ENCODE results near the gene ASAP3.

The ASAP3 gene

DNA sequence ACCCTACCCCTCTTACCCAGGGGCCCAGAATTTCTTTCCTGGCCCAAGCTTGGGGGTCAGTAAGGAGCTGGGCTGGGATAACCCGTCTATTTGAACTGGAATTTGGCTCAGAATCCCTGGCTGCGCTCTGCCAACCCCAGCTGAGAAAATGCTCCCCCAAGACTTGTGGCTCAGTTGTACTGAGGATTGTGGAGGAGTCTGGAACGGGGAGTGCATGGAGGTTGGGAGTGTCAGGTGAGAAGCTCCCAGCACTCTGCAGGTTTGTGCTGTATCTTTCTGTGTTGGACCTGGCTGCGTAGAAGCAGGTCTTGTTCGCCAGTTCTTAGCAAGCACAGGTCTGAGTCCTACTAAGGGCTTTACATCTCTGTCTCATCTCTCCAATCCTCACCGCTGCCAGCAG lies 61.0 kb downstream of the ASAP3 start:
- no peak for DNase-seq (ENCODE audit: low read depth)

DNA sequence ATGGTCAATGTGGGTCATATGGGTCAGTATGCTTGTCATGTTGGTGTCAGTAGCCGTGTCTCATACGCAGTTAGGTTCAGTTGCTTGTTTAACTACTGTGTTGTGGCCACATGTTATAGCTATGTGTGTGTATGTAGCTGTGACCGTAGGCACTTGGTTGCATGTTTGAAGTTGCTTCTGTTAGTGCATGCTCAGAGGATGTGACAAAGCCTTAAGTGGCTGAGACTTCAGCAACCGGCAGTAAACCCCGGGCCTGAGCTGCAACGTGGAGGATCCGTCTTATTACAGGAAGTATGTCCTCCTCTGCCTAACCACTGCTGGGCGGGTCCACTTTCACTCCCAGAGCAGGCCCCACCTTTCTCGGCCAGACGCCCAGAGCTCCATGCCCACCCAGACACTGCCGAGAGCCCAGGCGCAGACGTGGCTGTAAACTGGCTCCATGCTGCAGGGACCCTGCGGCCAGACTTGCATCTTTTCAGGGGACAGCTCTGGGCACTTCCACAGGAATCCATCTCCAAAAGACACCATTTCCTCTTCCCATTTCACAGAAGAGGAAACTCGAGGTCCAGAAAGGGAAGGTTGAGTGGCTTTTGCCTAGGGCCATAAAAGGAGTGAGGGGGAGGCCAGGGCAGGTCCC lies 61.6 kb downstream of the ASAP3 start:
- no peak for DNase-seq (ENCODE audit: low read depth)

DNA sequence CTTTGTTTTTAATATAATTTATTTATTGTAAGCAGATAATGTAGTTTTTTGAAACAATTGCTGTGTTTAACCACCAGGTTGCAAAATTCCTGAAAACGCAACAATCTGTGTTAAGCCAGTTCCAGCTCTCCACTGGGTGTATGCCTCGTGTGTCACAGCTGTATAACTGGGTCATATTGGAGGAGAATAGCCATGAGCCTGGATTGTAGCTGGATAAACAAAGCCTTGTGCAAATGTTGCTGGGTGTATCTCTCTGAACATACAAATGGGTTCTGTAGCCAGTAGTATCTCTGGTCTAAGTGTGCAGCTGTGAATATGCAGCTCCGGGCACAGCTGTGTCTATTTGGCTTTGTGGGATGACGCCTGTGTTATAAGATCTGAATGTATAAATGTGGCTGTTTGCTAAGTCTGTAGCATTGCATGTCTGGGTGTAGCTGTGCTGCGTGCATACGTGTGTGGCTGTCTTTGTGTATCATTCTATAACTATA lies 62.2 kb downstream of the ASAP3 start:
- DNase-seq (ENCODE audit: low read depth) = no peak

DNA sequence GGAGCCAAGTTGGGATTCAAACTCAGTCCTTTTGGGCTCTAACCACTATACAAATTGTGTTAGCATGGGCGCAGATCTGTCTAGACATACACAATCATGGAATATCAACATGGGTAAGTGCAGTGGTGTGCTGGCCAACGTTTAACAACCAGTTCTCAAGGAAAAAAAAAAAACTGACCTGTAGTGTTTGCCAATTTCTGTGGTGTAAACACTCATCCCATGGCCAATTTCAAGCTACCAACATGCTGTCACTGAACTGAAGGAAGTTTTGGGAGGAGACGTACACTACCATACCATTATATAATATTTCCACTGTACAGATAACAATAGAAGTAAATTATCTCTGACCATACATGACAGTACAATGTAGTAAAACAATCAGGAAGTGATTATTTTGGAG lies 62.6 kb downstream of the ASAP3 start:
- no peak for DNase-seq (ENCODE audit: low read depth)

DNA sequence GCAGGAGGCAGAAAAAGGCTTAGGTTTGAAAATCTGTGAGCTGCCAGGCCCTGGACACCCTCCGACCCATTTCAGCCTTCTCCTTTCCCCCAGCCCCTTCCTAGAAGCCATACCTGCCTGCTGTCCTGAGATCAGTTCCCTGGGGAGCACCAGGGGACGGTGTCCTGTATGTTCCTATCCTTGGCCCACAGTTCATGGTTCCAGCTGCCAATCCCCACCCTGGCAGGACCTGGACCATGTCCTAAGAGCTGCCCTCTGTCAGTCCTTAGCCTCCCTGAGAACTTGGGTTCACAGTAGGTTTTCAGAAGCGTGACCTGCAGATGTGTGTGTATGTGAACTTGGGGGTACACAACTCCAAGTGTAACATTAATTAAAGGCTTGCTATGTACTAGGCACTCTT lies 63.2 kb downstream of the ASAP3 start:
- no peak for DNase-seq (ENCODE audit: low read depth)

DNA sequence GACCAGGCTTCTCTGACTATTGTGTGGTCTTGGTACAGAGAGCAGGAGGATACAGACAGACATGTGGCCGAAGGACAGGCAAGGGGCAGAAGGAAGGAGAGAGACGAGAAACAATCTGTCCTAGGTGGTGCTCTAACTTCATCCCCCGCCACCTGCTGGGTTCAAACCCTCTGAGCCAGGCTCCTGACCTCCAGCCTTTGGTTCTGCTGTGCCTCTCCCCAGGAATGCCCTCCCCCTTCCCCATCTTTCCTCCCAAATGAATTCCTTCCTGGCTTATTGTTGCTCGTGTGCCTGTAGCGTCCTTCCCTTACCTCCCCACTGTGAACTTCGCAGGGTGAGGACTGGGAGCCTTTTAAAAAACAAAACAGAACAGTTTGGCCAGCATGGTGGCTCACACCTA lies 64.8 kb downstream of the ASAP3 start:
- no peak for DNase-seq (ENCODE audit: low read depth)

DNA sequence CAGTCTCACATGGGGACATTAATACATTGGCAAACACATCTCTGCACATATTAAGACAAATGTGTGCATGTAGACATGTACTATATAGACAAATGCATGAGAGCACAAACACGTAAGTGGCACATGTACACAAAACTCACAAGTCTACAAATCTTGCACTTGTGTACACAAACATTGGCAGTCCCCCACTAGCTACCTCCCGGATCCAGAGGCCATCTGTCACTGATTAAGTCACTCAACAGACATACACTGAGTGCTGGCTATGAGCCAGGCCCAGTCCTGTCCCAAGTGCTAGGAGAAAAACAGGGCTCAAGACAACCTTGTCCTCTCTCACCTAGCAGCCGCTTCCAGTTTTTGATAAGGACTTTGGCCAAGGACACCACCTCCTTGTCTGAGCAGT lies 66.4 kb downstream of the ASAP3 start:
- no peak for DNase-seq (ENCODE audit: low read depth)

DNA sequence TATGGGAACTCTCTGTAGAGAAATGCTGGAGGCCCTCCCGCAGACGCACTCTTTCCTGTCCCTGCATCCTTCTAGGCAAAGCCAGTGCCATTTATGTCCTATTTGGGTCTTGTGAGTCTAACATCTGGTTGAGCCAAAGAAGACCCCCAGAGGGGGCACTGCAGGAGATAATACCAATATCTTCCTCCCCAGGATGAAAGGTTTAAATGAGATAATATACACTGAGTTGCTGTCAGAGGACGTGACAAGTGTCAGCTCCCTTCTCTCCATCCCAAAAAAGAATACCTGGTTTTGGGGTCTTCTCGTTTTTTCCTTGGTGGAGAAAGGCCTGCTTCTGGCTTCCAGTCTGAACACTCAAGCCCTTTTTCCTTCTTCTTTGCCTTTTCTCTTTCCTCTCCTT lies 67.0 kb downstream of the ASAP3 start:
- no peak for DNase-seq (ENCODE audit: low read depth)

DNA sequence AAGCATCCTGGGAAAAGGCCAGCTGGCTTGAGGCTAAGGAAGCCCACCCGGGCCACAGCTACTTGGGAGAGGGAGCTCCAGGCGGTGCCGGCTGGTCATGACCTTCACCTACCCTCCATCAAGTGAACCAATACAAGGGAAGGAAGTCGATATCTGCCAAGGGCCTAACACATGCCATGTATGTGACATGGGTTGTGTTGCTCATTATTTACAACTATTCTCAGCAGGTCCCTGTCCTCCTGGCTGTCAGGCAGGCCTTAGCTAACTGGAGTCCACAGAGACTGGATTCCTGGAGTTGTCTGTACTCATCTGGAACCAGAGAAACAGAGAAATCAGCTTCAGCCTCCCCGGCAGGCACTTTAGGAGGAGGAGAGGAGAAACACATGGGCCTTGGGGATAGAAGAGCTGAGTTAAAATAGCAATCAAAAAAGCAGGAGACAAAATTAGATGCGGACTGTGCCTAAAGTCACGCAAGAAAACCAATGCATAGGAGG lies 75.1 kb downstream of the ASAP3 start:
- DNase-seq (ENCODE audit: low read depth) = no peak

DNA sequence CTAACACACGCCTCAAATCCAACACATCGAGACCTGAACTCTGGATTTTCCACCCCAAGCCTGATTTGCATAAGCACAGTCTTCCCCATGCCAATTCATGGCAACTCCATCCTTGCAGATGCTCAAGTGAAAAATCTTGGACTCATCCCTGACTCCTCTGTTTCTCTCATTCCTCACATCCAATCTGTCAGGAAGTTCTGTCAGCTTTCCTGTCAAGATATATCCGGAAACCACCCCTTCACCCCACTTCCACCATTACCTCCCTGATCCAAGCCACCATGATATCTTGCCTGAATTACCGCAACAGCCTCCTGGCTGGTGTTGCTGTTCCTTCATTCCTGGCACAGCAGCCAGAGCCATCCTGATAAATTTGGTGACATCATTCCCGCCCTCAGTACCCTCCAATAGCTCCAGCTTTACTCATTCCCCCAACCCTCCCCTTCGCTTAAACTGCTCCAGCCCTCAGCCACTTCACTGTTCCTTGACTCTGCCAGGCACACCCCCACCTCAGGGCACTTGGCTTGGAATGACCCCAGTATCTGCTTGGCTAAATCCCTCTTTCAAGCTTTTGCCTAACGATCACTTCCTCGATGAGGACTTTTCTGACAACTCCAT lies 76.9 kb downstream of the ASAP3 start:
- no peak for DNase-seq (ENCODE audit: low read depth)

DNA sequence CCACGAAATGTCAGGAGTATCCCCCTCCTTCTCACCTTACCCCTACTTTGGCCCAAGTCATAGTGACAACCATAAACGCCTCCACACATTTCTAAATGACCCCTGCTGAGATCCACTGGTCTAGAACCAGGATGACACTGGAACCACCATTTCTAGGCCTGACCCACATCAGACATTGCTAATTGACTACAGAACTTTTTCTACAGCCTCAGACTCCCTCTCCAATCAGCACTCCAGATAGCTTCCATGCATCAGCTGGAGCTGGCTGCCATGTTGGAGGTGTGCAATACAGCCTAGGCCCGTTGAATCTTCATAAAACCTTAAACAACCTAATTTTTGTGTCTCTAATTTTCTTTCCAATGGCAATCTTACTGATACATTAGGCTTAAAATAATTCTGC lies 78.0 kb downstream of the ASAP3 start:
- DNase-seq (ENCODE audit: low read depth) = no peak

DNA sequence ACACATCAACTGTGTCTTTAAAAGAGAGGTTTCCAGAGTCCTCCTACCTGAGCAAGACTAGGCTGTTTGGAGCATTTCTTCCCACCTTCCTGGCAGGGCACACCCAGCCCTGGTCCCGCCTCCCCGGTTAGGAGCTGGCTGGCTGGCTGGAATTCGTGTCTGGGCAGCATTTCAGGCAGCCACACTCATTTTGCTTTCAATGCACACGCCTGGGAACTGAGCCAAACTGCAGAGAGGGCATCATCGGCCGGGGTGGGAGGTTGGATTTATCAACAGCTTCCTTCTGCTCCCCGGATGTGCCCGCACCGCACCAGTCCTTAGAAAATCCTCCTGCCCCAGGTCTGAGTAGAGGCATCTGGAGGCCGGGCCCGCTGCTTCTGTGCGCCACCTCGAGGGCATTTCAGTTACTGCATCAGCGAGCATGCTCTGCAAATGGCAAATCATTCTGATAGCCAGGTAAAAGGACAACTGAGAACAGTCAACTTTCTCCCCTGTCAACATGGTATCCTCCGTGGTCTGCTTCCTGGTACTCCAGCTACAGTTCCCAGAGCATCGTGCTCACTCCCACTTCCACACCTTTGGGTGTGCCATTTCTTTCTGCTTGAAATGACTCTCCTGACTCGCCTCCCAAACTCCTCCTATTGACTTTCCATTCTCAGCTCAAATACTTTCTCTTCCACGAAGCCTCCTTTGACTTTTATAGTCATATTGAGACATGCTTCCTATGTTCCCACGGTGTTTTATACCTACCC lies 80.1 kb downstream of the ASAP3 start:
- DNase-seq (ENCODE audit: low read depth) = peak; percentile 77

DNA sequence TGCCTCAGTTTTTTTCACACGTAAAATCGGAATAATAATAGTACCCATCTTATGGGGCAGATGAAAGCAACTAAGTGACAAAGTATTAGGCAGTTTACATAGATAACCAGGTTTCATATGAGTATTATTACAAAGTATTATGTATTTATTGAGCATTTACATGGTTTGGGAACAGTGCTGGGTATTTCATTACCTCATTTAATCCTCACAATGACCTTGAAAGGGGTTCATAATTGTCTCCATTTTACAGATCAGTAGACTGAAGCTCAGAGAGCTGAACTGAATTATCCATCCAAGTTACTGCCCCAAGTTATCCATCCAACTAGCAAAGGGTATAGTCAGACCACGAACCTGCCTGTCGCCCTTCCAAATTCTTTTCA lies 80.6 kb downstream of the ASAP3 start:
- no peak for DNase-seq (ENCODE audit: low read depth)

DNA sequence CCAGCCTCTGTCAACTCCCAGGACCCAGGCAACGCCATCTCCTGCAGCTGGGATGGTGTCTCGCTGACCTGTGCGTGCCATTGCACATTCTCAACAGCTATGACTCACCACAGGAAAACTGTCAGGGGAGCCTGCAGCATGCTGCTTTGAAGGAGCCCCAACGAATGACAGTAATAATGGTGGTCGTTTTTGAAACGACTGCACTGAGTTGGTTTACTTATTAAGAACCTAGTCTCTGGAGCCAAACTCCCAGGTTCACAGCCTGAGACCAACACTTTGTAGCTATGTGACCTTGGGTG lies 81.0 kb downstream of the ASAP3 start:
- no peak for DNase-seq (ENCODE audit: low read depth)

DNA sequence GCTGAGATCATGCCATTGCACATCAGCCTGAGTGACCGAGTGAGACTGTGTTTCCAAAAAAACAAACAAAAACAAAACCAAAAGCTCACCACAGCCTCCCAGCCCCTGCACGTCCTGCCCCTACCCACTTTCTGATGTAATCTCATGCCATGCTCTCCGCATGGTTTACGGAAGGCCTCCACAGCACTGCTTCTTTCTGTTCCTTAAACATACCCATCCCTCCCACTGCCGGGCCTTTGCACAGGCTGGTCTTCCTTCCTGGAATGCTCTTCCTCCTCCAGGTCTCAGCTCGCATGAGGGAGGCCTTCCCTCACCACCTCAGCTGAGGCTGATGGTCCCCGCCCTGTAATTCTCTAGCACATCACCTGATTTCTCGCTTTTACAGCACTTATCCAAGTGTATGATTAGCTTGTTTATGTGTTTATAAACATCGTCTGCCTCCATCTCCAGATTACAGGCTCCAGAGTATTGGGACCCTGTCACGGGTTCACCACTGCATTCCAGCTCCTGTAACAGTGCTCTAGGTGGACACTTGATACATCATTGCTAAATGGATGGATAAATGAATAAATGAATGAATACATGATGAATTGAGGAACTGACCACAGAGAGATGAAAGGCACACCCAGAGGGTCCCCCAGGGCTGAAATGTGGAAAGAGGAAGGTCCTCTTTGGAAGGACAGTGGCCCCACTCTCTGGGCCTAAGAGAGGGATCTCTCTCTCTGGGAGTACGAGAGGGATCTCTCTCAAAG lies 81.5 kb downstream of the ASAP3 start:
- DNase-seq (ENCODE audit: low read depth) = no peak

DNA sequence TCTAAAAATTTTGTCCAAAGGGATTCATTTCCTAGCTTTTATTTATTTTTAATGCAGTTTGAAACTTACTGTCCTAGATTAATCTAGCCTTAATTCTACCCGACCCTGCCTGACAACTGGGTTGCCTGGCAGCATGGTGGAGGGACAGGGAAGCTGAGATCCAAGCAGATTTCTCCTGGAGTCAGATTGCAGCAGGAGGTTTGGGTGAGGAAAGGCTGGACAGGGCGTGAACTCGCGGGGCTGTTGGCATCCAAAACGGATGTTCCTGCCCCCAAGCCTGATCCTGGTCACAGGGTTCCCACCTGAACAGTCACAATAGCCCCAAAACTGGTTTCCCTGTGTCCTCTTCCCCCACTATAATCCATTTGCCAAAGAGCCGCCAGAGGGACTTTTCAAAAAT lies 82.7 kb downstream of the ASAP3 start:
- DNase-seq (ENCODE audit: low read depth) = no peak

DNA sequence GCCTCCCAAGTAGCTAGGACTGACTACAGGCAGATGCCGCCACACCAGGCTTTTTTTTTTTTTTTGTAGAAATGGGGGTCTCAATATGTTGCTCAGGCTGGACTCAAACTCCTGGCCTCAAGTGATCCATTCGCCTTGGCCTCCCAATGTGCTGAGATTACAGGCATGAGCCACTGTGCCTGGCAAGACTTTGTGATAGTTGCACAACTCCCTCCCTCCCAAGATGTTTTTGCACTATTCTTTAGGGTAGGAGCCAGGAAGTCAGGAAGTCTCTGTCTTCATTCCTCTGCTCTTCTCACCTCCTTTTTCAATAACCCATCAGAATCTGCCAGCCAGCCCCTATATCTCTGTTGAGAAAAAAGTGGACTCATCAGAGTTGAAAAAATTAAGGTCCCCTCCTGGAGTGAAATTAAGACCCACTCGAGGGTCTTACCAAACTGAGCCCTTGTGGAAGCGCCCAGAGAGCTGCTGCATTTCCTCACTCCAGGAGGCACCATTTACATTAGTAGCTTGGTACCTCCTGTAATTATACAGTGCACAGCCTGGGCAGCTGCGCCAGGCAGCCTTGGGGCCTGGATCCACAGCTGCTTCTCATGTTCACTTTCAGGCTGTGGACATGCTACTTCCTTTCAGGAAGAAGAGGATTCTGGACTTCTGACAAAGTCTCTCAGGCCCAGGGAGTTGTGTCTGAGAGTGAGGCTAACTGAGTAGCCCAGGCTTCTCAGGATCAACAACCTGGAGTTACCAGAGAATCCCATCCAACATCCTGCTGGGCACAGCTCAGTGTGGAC lies 83.5 kb downstream of the ASAP3 start:
- DNase-seq (ENCODE audit: low read depth) = no peak

DNA sequence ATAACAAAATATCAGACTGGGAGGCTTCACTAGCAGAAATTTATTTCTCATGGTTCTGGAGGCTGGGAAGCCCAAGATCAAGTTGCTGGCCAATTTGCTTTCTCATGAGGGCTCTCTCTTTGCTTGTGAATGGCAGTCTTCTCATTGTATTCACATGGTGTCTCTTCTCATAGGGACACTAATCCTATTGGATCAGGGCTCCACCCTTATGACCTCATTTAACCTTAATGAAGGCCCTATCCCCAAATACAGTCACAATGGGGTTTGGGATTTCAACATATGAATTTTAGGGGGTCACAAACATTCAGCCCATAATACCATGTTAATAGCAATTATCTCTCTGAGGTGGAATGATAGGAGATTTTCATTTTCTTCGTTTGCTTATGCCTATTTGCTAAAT lies 84.8 kb downstream of the ASAP3 start:
- no peak for DNase-seq (ENCODE audit: low read depth)

DNA sequence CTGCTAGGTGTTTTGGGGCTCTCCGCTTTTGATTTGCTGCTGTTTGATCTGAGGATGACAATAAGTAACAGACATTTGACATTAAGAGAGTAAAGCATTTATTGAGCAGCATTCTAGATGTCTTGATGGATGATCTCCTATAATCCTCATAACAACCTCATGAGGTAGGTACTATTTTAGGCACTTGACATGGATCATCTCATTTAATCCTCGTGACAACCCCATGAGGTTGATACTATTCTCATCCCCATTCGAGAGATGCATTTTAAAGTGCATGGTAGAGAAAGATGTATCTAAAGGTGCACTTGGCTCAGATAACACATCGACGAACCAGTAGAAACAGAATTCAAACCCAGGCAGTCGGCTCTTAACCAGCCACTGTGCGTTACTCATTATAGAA lies 86.1 kb downstream of the ASAP3 start:
- no peak for DNase-seq (ENCODE audit: low read depth)

DNA sequence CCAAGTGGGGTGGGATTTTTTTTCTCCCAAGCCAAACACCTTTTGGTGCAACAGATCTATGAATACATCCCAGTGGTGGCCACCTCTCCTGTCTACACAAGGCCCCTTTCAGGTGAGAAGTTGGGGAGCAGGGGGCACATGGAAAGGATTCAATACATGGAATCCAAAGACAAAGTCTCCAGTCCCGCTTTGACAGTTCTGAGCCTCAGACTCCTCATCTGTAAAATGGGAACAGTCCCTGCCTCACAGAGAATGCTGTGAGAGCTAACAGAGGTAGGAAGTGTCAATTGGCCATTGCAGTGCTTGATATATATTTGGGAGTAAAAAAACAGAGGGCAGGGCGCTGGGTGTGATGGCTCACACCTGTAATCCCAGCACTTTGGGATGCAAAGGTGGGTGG lies 87.6 kb downstream of the ASAP3 start:
- DNase-seq (ENCODE audit: low read depth) = no peak

DNA sequence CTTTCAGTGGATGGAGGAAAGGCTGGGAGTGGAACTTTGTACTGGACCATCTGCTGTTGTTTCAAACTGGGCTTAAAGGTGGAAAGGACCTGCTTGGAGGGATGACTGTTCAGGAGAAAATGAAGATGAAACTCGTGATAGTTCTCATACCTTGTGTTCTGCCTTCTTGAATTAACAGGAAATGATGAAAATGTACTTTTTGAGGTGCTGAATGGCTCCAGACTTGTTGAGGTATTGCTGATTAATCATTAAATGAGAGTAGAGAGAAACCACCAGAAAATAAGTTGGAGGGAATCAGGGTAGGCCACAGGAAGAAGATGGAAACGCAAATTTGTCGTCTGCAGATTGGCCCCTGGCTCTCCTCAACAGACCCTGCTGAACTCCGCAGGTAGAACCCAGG lies 88.1 kb downstream of the ASAP3 start:
- DNase-seq (ENCODE audit: low read depth) = no peak

DNA sequence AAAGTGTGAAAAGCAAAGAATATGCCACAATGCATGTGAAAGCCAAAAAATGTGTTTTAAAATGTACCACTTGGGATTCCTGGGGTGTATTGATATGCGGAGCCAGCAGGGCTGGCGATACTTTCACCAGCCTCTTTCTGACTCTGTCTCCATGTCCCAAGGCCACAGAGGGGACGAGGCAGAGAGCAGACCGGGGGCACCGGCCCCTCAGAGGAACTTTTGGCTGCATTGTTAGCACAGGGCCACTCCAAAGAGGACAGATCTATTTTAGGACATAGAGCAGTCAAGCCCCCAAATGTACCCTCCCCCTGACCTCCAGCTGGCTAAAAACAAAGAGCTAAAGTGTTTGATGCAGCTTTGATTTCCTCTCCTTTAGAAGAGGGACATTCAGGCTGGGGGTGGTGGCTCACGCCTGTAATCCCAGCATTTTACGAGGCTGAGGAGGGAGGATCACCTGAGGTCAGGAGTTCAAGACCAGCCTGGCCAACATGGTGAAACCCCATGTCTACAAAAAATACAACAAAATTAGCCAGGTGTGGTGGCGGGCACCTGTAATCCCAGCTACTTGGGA lies 88.7 kb downstream of the ASAP3 start:
- no peak for DNase-seq (ENCODE audit: low read depth)

Measured in stimulated activated CD8-positive, alpha-beta memory T cell treated with anti-CD3 and anti-CD28 coated beads, Interleukin-15, amount 100 ng/mL, for 1 hour (primary cell).